NCI-H748 (cell line): ENCODE data around the gene ESF1.
"Not testable (repeated sequence)": the region's sequence is repeated elsewhere in the genome, so short reads cannot be mapped to it uniquely, and the experiment has no call there.

Experiments used
- DNase-seq: peaks from one replicate; lab custom pipeline; 2025; ENCODE audit not compliant: unreplicated experiment; lab: John Stamatoyannopoulos, UW

ESF1 gene

GRCh38 chr20:13745784-13746183 is 38.9 kb downstream of the ESF1 start:
- no peak for DNase-seq

GRCh38 chr20:13744352-13744751 is 40.4 kb downstream of the ESF1 start:
- no peak for DNase-seq

GRCh38 chr20:13741879-13742278 is 42.8 kb downstream of the ESF1 start:
- DNase-seq = no peak

- DNase-seq = no peak
Measured at GRCh38 chr20:13739731-13740649, 44.7 kb downstream of the ESF1 start.

- not testable (repeated sequence) for DNase-seq
Measured at GRCh38 chr20:13738187-13738586, 46.5 kb downstream of the ESF1 start.

- no peak for DNase-seq
Measured at GRCh38 chr20:13736436-13737191, 48.1 kb downstream of the ESF1 start.

- DNase-seq = no peak
Measured at GRCh38 chr20:13735826-13736225, 48.9 kb downstream of the ESF1 start.

GRCh38 chr20:13723011-13723410 is 61.7 kb downstream of the ESF1 start:
- no peak for DNase-seq

GRCh38 chr20:13718171-13718570 is 66.5 kb downstream of the ESF1 start:
- DNase-seq = no peak

- DNase-seq = no peak
Measured at GRCh38 chr20:13717631-13718044, 67.1 kb downstream of the ESF1 start.

GRCh38 chr20:13715171-13715570 is 69.5 kb downstream of the ESF1 start:
- no peak for DNase-seq

GRCh38 chr20:13708234-13708633 is 76.5 kb downstream of the ESF1 start:
- no peak for DNase-seq

- no peak for DNase-seq
Measured at GRCh38 chr20:13703265-13703664, 81.5 kb downstream of the ESF1 start.

GRCh38 chr20:13701486-13701885 is 83.2 kb downstream of the ESF1 start:
- DNase-seq = no peak

GRCh38 chr20:13700761-13701160 is 84.0 kb downstream of the ESF1 start:
- DNase-seq = no peak

- DNase-seq = no peak
Measured at GRCh38 chr20:13694420-13695150, 90.1 kb downstream of the ESF1 start.

GRCh38 chr20:13692802-13693736 is 91.7 kb downstream of the ESF1 start:
- DNase-seq = no peak

- DNase-seq = no peak
Measured at GRCh38 chr20:13690943-13691342, 93.8 kb downstream of the ESF1 start.

GRCh38 chr20:13687815-13688214 is 96.9 kb downstream of the ESF1 start:
- no peak for DNase-seq

GRCh38 chr20:13685623-13686022 is 99.1 kb downstream of the ESF1 start:
- no peak for DNase-seq
